BLaER1 (cell line): ENCODE data around the gene CNTROB.

ENCODE experiments used
- H3K27ac ChIP-seq: shearing (Covaris generic); formaldehyde crosslinking; 2 replicates; pipeline ENCODE4 v1.8.1; 2022
- H3K27me3 ChIP-seq: shearing (Covaris generic); formaldehyde crosslinking; 2 replicates; pipeline ENCODE4 v1.8.1; 2022
- H3K36me3 ChIP-seq: shearing (Covaris generic); formaldehyde crosslinking; 2 replicates; pipeline ENCODE4 v1.8.1; 2022
- H3K4me1 ChIP-seq: shearing (Covaris generic); formaldehyde crosslinking; 2 replicates; pipeline ENCODE4 v1.8.1; 2022
- H3K4me2 ChIP-seq: shearing (Covaris generic); formaldehyde crosslinking; 2 replicates; pipeline ENCODE4 v1.8.1; 2022
- H3K4me3 ChIP-seq: shearing (Covaris generic); formaldehyde crosslinking; 2 replicates; pipeline ENCODE4 v1.8.1; 2022
- H3K9ac ChIP-seq: shearing (Covaris generic); formaldehyde crosslinking; 2 replicates; pipeline ENCODE4 v1.8.1; 2022
- H3K9me3 ChIP-seq: shearing (Covaris generic); formaldehyde crosslinking; 2 replicates; pipeline ENCODE4 v1.8.1; 2022
- H4K20me1 ChIP-seq: shearing (Covaris generic); formaldehyde crosslinking; 2 replicates; pipeline ENCODE4 v1.8.1; 2022
- Cebpa-rat ChIP-seq: shearing (Covaris generic); IDR thresholded peaks from 2 replicates; pipeline ENCODE4 v1.8.1; 2022

Gene CNTROB

GRCh38 chr17:7903154-7904103 is 28.6 kb upstream of the CNTROB start:
- Histone ChIP-seq H3K9me3 (no peaks in the 10 kb centered on the region), H3K4me1 (peaks cover 9% of the 10 kb centered on the region), H3K27me3 (no peaks in the 10 kb centered on the region), H4K20me1 (peaks cover 36% of the 10 kb centered on the region), H3K36me3 (peaks cover 100% of the 10 kb centered on the region), H3K4me2 (no peak overlapping the region), H3K27ac (no peak overlapping the region), H3K4me3 (no peak overlapping the region), H3K9ac (no peak overlapping the region; the same call in 1 of the 2 replicates)
- TF ChIP-seq Cebpa-rat: no peak

- no peak overlapping the region for H3K4me2 ChIP-seq
- H3K27ac ChIP-seq: no peak overlapping the region
- H3K27me3 ChIP-seq: no peaks in the 10 kb centered on the region
- H3K4me3 ChIP-seq: no peak overlapping the region
- H3K9me3 ChIP-seq: no peaks in the 10 kb centered on the region
- H3K9ac ChIP-seq: 0 out of 2 replicates have a peak overlapping the region, but pooled peaks have one; percentile 38
- H3K36me3 ChIP-seq: peaks cover 84% of the 10 kb centered on the region
- no peak for TF ChIP-seq Cebpa-rat
- peaks cover 66% of the 10 kb centered on the region for H4K20me1 ChIP-seq
- H3K4me1 ChIP-seq: peaks cover 25% of the 10 kb centered on the region
These were observed 22.9 kb upstream of the CNTROB start for GRCh38 chr17:7909089-7909488.

- H3K4me3 ChIP-seq: no peak overlapping the region
- H3K9ac ChIP-seq: no peak overlapping the region; the same call in 1 of the 2 replicates
- no peaks in the 10 kb centered on the region for H3K9me3 ChIP-seq
- H3K4me1 ChIP-seq: peaks cover 37% of the 10 kb centered on the region
- peaks cover 66% of the 10 kb centered on the region for H4K20me1 ChIP-seq
- no peaks in the 10 kb centered on the region for H3K27me3 ChIP-seq
- no peak overlapping the region for H3K27ac ChIP-seq
- TF ChIP-seq Cebpa-rat: no peak
- H3K36me3 ChIP-seq: peaks cover 72% of the 10 kb centered on the region
- no peak overlapping the region for H3K4me2 ChIP-seq
These were observed 21.7 kb upstream of the CNTROB start for GRCh38 chr17:7910281-7910680.

- Histone ChIP-seq H3K27ac (no peak overlapping the region), H3K27me3 (no peaks in the 10 kb centered on the region), H4K20me1 (peaks cover 66% of the 10 kb centered on the region), H3K4me2 (no peak overlapping the region), H3K4me3 (no peak overlapping the region), H3K9ac (peak overlapping the region; percentile 12; the same call in 1 of the 2 replicates), H3K9me3 (no peaks in the 10 kb centered on the region), H3K4me1 (peaks cover 36% of the 10 kb centered on the region), H3K36me3 (peaks cover 68% of the 10 kb centered on the region)
- no peak for TF ChIP-seq Cebpa-rat
These were observed 21.3 kb upstream of the CNTROB start for GRCh38 chr17:7910711-7911110.

- Histone ChIP-seq H3K9ac (peak overlapping the region; percentile 46; the same call in 1 of the 2 replicates), H4K20me1 (peaks cover 66% of the 10 kb centered on the region)
These were observed 20.9 kb upstream of the CNTROB start for GRCh38 chr17:7911116-7911515.

GRCh38 chr17:7912927-7913524 is 19.0 kb upstream of the CNTROB start:
- Histone ChIP-seq H3K27me3 (no peaks in the 10 kb centered on the region), H4K20me1 (peaks cover 48% of the 10 kb centered on the region), H3K4me3 (no peak overlapping the region), H3K27ac (no peak overlapping the region), H3K9ac (no peak overlapping the region), H3K4me2 (peak overlapping the region; percentile 32; the same call in 1 of the 2 replicates), H3K36me3 (peaks cover 45% of the 10 kb centered on the region), H3K4me1 (peaks cover 40% of the 10 kb centered on the region), H3K9me3 (no peaks in the 10 kb centered on the region)
- no peak for TF ChIP-seq Cebpa-rat

More at GRCh38 chr17:7911116-7911515, 20.9 kb upstream of the CNTROB start:
- H3K4me3 ChIP-seq: no peak overlapping the region
- H3K4me2 ChIP-seq: no peak overlapping the region
- H3K36me3 ChIP-seq: peaks cover 64% of the 10 kb centered on the region
- H3K9me3 ChIP-seq: no peaks in the 10 kb centered on the region
- H3K27me3 ChIP-seq: no peaks in the 10 kb centered on the region
- peaks cover 34% of the 10 kb centered on the region for H3K4me1 ChIP-seq
- no peak for TF ChIP-seq Cebpa-rat
- H3K27ac ChIP-seq: no peak overlapping the region

GRCh38 chr17:7915179-7915610 is 16.8 kb upstream of the CNTROB start:
- peak overlapping the region; percentile 86 for H3K27ac ChIP-seq
- peak overlapping the region; percentile 71 for H3K4me3 ChIP-seq
- H3K9me3 ChIP-seq: no peaks in the 10 kb centered on the region
- TF ChIP-seq Cebpa-rat: no peak
- H4K20me1 ChIP-seq: peaks cover 26% of the 10 kb centered on the region
- H3K4me1 ChIP-seq: peaks cover 46% of the 10 kb centered on the region
- no peaks in the 10 kb centered on the region for H3K27me3 ChIP-seq
- H3K36me3 ChIP-seq: peaks cover 23% of the 10 kb centered on the region
- H3K4me2 ChIP-seq: peak overlapping the region; percentile 89
- peak overlapping the region; percentile 79 for H3K9ac ChIP-seq

GRCh38 chr17:7915611-7916384 is 16.2 kb upstream of the CNTROB start, which contains the start of gene RNF227:
TSS of gene RNF227 (minus strand) at chr17:7916289. CDS start at chr17:7916195, 94 bp downstream.
- Histone ChIP-seq H3K27me3 (no peaks in the 10 kb centered on the region), H3K4me1 (peaks cover 52% of the 10 kb centered on the region), H3K9ac (peak within 1 kb of the TSS; percentile 79), H3K27ac (peak within 1 kb of the TSS; percentile 86), H4K20me1 (peaks cover 20% of the 10 kb centered on the region), H3K4me3 (peak within 1 kb of the TSS; percentile 71), H3K9me3 (no peaks in the 10 kb centered on the region), H3K36me3 (peaks cover 17% of the 10 kb centered on the region), H3K4me2 (peak within 1 kb of the TSS; percentile 89)
- TF ChIP-seq Cebpa-rat: no peak

GRCh38 chr17:7916385-7916682 is 15.7 kb upstream of the CNTROB start:
- TF ChIP-seq Cebpa-rat: no peak
- H4K20me1 ChIP-seq: peaks cover 15% of the 10 kb centered on the region
- H3K9ac ChIP-seq: peak overlapping the region; percentile 79
- peak overlapping the region; percentile 89 for H3K4me2 ChIP-seq
- H3K9me3 ChIP-seq: no peaks in the 10 kb centered on the region
- no peaks in the 10 kb centered on the region for H3K27me3 ChIP-seq
- H3K27ac ChIP-seq: peak overlapping the region; percentile 86
- H3K4me1 ChIP-seq: peaks cover 53% of the 10 kb centered on the region
- H3K4me3 ChIP-seq: peak overlapping the region; percentile 71
- H3K36me3 ChIP-seq: peaks cover 11% of the 10 kb centered on the region
